ENCODE measurements around the gene AGPAT3.
A peak's percentile ranks its signal among the peaks of the same experiment; 100 is the strongest.
"Not testable (repeated sequence)": the region's sequence is repeated elsewhere in the genome, so short reads cannot be mapped to it uniquely, and the experiment has no call there.

AGPAT3 gene, protein sequence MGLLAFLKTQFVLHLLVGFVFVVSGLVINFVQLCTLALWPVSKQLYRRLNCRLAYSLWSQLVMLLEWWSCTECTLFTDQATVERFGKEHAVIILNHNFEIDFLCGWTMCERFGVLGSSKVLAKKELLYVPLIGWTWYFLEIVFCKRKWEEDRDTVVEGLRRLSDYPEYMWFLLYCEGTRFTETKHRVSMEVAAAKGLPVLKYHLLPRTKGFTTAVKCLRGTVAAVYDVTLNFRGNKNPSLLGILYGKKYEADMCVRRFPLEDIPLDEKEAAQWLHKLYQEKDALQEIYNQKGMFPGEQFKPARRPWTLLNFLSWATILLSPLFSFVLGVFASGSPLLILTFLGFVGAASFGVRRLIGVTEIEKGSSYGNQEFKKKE

DNA sequence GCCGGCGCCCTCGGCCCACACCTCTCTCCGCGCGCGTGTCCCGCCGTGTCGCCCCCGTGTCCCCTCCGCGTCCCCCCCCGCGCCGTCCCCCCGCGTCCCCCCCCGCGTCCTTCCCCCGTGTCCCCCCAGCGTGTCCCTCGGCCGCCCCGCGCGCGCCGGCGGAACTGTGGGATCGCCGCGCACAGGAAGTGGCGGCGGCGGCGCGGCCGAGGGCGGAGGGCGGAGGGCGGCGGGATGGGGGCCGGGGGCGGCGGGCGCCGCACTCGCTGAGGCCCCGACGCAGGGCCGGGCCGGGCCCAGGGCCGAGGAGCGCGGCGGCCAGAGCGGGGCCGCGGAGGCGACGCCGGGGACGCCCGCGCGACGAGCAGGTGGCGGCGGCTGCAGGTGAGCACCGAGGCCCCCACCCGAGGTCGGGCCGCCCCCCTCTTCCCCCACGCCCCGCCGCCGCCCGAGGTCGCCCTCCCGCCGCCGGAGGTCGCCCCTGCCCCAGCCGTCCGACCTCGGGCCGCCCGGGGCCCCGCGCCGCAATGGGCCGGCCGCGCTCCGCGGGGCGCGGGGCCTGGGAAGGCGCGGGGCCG is at the start of gene AGPAT3:
Gene AGPAT3, plus strand, starts transcription at position 262 of the 578 bp plus-strand sequence. CDS start 94,459 bp downstream, outside the sequence.
- DNase-seq, result no peak

DNA sequence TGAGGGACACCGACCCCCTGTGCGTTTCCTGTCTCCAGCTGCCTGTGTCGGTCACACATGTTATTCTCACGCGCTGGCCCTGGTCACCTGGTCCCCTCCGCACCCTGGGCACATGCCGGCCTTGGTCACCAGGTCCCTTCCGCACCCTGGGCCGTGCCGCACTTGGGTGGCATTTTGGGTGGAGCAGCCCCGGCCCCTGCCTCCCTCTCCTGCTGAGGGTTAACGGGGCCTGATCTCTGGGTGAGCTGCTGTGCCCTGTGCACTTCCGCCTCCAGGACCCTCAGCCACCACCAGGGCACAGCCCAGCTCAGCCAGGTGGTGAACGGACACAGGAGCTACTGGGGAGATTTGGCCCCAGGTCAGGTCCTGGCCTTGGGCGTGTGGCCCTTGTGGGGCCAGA is 49.0 kb upstream of the AGPAT3 start:
- no peak for DNase-seq

DNA sequence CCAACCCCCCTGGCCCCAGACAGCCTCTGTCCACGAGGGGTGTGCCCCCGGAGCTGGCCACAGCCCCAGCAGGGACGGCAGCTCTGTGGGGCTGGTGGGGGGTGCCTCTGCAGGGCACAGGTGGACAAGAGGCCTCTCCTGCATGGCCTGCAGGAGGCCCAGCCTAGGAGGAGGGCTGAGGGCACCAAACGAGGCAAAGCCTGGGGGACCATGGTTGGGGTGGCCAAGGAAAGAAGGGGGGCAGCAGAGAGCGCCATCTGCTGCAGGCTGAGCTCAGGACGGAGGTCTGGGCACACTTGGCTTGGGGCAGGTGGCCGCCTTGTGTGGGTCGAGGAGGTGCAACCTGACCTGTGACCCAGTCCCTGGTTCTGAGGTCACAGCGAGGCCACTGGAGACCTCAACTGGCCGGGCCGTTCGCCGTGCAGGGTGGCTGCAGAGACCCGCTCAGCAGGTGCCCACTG is 48.4 kb upstream of the AGPAT3 start:
- no peak for DNase-seq

DNA sequence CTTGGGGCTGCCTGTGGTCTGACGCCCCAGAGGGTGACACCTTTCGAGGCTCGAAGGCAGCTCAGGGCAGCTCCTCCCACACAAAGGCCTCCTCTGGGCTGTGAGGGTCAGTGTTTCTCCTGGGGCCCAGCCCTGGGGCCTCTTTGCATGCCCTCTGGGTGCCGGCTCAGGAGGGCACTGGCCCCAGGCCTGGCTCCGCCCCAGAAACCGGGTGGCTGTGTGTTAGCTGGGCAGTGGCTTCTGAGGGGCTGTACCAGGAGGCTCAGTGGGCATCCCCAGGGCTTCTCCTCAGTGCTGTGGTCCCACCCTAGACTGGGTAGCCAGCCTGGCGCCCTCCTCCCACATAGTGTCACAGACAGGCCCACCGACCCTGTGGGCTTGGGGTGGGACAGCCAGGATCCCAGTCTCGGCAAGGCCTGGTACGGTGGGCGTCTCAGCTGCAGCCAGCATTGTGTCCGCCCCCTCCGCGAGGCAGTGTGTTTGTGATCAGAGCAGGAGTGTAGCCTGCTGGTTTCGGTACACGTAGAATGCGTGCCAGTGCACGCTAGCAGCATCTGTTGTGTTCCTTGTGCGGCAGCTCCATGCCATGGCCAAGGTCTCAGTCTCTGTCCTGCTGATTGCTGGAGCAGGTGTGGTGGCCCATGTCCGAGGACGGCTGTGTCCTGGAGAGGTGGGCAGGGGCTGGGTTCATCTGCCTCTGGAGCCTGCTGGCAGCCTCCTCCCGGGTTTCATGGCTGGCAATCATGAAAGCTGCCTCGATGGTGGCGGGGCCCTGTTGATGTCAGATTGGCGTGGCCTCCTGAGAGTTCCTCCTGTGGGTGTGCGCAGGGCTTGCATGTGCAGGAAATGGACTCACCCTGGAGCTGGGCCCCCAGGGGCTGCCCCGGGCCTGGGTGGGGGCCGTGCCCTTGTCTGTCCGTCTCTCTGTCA is 47.6 kb upstream of the AGPAT3 start:
- no peak for DNase-seq

DNA sequence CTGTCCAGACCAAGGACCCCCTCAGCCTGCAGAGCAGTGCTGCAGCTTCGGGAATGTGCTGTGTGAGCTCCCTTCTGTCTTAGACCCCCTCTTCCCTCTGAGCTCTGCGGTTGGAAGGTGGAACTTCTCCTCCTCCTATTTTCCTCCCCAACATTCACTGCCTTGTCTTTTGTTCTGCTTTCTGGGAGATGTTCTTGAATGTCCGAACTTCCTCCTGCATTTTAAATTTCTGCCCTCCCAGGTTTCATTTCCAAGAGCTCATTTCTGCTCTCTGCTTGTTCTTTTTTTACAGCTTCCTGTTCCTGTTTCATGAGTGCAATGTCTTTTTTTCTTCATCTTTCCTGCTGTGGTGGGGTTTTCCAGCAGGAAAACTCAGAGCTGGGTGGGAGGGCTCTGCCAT is 46.3 kb upstream of the AGPAT3 start:
- no peak for DNase-seq

DNA sequence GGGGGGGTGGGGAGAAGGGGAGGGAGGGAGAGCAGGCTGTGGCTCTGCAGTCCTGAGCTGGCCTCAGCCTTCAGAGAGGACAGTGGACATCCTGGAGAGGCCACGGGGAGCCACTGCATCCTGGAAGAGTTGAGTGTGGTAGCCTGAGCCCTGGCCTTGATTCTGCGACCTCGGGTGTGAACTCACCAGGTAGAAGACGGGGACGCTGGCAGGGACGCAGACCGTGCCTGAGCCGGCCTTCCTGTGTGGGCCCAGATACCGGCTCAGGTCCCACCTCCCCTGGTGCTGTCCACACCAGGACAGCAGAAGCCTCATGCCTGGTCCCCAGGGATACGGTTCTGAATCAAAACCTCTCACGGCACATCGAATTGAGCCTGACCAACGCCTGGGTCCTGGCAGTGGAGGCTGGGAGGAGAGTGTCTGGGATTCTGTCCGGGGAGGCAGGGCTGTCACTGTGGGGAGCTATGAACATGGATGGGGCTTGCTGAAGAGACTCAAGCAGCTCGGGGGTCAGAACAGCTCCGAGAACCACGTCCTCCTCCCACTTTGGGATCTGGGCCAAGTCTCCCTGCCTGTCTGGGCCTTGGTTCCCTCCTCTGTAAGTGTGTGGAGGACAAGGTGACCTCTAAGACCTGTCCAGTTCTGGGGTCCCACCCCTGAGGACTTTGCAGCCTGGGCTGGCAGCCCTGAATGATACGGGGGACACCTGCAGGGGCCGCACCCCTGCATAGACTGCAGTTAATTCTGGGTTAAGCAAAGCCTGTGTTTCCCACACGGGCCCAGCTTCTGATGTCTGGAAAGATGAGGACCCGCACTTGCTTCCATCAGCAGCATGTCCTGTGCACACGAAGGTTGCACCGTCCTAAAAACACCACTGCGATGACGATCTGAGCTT is 45.3 kb upstream of the AGPAT3 start:
- no peak for DNase-seq

DNA sequence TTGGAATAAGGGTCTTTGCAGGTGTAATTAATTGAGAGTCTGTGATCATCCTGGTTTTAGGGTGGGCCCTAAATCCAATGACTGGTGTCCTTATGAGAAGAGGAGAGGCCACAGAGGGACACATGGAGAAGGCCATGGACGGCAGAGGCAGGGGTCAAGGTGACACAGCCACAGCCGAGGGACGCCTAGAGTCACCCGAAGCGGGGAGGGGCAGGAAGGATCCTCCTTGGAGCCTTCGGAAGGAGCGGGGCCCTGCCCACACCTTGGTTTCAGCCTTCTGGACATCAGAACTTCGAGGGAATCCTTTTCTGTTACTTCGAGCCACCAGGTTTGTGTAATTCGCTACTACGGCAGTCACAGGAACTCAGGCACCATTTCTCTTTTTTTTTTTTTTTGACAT is 44.6 kb upstream of the AGPAT3 start:
- DNase-seq, result no peak

DNA sequence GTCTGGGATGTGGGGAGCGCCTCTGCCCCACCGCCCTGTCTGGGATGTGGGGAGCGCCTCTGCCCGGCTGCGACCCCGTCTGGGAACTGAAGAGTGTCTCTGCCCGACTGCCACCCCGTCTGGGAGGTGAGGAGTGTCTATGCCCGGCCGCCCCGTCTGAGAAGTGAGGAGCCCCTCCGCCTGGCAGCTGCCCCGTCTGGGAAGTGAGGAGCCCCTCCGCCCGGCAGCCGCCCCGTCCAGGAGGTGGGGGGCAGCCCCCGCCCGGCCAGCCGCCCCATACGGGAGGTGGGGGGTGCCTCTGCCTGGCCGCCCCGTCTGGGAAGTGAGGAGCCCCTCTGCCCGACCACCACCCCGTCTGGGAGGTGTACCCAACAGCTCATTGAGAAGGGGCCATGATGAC is 42.9 kb upstream of the AGPAT3 start:
- not testable (repeated sequence) for DNase-seq

DNA sequence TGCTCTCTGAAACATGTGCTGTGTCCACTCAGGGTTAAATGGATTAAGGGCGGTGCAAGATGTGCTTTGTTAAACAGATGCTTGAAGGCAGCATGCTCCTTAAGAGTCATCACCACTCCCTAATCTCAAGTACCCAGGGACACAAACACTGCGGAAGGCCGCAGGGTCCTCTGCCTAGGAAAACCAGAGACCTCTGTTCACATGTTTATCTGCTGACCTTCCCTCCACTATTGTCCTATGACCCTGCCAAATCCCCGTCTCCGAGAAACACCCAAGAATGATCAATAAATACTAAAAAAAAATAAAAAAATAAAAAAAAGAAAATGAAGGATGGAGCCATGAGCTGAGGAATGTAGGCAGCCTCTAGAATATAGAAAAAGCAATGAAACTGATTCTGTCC is 42.3 kb upstream of the AGPAT3 start:
- DNase-seq, result not testable (repeated sequence)

DNA sequence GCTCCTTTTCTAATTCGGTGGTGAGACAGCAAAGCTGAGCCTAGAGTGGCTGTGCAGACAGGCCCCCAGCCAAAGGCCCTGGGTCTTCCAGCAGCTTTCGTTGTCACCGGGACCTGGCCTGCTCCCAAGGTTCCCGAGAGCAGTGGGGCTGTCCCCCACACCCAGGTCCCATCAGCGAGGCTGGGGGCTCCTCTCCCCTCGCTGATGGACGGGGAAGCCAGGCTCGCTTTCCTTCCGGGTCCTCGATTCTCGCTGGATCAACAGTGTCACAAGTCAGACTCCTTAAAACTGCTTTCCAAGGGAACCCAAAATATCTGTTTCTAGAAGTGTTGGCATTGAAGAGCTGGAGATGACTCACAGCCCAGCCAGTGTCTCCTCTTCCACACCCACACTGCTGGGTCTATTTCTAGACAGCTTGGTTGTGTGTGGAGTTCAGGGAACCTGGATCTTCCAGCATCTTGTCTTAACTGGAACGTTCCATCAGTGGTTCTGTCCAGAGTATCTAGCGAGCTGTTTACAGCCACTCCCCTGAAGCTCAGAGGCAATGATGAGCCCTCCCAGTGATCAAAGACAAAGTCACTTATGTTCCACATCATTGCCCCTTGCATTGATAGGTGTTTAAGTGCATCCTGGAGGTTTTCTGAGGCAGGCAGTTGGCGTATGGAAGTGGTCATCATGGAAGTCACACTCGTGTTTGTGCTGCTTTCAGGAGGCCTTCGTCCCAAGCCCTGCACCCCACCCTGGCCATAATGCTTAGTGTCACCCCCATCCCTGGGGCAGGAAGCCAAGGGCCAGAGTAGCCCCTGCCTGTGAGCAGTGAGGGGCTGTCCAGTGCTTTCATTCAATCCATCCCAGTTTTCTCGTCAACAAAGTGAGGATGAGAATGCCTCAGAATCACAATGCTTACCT is 40.4 kb upstream of the AGPAT3 start:
- no peak for DNase-seq

DNA sequence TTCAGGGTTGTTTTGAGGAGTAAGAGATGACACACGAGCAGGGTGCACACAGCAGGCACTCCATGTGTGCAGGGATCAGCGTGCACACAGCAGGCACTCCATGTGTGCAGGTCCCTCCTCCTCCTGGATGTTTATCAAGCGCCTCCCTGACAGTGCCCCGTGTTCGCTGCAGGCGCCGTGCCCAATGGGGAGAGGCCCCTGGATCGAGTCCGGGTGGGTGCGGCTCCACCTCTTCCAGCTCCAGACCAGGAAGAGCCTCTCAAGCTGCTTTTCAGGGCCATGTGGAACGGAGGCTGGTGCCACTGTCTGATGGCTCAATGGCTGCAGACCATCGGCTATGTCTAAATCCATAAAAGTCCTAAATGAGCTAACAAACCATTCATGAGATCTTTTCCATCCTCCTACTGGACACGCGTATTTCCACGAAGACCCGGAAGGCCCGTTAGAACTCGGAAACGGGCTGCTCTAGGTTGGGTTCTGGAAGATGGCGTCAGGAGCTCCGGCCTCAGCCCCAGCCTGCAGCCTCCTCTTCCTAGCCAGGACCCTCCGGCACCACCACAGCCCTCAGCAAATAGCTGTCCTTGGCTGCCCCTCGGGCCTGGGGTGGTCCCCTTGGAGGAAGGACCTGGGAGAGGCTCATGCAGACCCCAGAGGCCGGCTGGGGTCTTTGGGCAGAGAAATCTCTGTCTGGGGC is 39.6 kb upstream of the AGPAT3 start:
- no peak for DNase-seq

DNA sequence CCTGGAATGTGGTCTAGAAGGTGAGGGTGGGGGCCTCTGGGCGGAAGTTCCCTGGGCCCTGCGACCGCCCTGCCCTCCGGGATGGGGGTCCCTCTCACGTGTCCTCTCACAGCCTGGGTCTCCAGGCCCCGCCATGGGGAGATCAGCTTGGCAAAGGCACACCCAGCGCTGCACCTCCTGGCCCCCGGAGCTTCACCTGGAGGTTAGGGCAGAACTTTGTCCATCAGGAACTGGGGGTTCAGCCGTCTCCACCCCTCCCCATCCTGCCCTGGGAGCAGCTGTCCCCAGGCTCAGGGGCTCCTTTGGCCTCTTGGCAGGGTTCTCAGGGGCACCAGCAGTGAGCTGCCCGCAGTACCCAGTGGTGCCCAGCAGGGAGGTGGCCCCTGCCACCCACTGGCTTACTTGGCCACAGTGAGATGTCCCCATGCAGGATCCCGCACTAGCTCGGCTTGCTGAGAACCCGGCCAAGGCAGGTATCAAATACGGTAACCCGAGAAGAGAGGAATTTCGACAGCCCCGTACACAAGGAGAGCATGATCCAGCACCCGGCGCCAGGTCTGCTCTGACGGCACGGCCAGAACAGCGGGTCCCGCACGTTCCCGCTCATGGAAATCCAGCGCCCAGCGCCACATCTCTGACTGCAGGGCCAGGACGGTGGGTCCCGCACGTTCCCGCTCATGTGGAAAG is 38.9 kb upstream of the AGPAT3 start:
- DNase-seq, result no peak

DNA sequence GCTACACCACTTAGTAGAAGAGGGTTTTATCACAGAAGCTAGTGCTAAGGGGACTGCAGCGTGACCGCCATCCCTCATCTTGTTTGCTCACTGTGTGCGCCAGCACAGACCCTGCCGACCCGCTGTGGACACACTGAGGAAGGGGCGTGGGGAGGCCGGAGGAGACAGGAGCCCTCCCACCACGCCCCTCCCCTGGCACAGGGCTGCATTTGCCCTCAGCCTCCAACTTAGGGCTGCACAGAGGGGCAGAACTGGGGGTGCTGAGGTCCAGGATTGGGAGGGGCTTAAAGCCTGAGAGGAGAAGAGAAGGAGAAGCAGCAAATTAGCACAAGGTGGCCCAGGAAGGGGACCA is 38.4 kb upstream of the AGPAT3 start:
- DNase-seq, result no peak

DNA sequence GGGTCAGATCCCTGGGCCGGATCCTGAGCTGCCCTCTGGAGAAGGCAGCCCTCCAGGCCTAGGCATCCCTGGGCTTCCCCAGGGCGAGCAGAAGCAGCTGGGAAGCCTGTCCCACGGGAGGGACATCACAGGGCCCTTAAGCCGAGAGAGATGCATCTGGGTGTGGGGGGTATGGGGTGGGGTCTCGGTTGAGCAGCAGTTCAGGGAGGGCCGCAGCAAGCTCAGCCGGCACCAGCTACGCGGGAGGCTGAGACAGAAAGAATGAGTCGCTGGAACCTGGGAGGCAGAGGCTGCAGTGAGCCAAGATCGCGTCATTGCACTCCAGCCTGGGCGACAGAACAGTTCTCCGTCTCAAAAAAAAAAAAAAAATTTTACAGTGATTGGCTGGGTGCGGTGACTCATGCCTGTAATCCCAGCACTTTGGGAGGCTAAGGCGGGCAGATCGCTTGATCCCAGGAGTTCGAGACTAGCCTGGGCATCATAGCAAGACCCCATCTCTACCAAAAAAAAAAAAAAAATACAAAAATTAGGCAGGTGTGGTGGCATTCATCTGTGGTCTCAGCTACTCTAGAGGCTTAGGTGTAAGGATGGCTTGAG is 37.9 kb upstream of the AGPAT3 start:
- peak; percentile 60 for DNase-seq

DNA sequence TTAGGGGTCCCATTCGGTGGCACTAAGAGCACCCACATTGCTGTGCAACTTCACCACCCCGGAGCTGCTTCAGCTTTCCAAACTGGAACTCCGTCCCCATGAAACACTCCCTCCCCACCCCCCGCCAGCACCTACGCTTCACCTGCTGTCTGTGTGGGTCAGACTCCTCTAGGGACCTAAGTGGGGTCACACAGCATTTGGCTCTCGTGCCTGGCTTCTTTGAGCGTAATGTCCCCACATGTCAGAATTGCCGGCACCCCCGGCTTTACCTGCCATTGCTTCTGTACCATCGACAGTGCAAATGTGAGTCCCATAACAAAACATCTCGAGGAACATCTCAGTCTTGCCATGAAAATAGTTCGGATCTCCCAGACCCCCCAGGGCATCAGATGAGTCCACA is 35.9 kb upstream of the AGPAT3 start:
- no peak for DNase-seq

DNA sequence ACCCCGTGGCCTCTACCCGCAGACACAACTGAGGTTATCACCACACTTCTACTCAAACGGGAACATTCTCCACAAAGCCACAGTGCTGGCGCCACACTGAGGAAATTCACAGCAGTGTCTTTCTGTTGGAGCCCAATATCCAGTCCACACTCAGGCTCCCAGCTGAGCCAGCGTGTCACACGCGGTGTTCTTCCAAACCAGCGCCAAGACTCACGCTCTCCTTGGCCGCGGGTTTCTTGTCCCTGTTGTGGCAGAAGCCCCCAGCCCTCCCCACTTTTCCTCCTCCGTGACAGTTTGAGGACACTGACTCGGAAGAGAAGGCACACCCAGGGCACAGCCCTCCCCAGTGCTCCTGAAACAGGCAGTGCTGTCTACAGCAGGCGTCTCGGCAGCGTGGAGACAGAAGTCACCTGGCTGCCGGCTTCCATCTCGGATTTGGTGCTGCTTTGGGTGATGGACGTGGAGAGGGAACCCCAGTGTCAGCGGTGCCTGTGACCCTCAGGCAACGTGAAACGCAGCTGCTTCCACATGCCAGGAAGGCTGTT is 35.4 kb upstream of the AGPAT3 start:
- no peak for DNase-seq

DNA sequence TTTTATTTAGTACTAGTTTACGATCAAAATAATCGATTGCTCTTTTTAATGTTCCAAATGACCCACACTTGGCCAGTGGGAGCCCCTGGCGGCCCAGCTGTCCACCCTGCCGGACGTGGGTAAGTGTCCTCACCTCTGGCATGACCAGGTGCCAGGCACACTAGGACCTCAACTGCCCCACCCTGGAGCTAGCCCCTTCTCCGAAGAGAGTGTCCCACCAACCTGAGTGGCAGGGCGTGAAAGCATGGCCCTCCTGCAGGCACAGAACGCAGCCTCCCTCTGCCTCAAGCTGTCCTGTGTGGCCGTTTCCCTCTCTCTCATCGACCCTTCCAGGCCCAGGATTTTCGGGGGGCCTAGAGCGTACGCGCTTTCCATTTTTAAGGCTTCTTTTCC is 32.9 kb upstream of the AGPAT3 start:
- no peak for DNase-seq

DNA sequence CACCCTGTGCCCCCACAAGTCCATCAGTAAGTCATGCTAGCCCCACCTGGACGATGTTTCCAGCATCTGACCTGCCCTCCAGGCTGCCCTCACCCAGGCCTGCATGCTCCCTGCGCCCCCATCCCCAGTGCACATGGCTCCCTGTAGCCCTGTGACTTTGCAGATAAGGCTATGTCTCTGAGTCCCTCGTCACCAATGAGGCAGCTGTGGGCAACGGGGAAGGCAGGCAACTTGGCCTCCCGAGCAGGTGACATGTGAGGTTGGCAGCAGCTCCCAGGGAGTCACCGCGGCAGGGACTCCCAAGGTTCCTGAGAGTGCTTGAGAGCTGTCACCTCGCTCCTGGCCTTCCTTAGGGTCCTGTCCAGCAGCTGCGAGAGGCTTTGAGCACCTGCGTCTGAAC is 32.4 kb upstream of the AGPAT3 start:
- no peak for DNase-seq

DNA sequence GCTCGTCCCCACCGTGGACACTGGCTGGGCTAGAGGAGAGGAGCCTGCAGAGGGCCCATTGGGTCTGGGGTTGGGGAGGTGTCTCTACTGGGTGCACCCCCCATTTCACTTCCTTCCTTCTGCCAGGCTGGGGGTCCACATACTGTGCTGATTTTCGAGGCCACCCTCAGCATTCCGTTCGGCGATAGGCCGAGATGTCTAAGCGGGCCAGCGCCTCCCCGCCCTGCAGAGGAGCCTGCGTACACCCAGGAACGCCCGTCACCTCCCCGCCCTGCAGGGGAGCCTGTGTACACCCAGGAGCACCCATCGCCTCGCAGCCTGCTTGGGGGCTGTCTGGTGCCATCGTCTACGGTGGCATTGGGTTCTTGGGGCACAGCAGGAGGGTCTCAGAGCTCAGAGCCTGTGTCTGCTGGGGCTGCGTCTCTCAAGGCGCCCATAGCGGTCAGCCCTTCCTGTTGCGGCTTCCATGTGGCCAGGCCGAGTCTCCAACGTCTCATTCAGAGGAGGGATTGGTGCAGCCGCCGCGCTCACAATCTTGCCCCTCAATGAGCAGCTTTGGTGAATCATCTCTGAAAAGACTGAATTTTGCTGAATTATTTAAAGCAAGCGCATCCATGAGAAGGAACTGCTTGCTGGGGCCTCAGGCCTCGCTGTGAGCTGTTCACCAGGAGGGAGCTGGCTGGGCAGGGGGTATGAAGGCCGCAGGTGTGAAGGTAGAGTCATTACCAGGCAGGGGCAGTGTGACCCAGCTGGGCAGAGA is 30.7 kb upstream of the AGPAT3 start:
- DNase-seq, result no peak
